IMR-90 (cell line): ENCODE data around the gene GNG2.
A peak's percentile ranks its signal among the peaks of the same experiment; 100 is the strongest.

Source experiments
- CEBPB ChIP-seq: IDR thresholded peaks from 2 replicates; pipeline ENCODE4 v1.6.1; 2012; ENCODE audit warnings: low read depth, low read length, improper control_type of control experiment
- CHD1 ChIP-seq: IDR thresholded peaks from 2 replicates; pipeline ENCODE4 v1.6.1; 2012; ENCODE audit warnings: low read depth, low read length, improper control_type of control experiment
- CTCF ChIP-seq: conservative IDR thresholded peaks from 2 replicates; pipeline ENCODE4 v1.5.1; 2012; ENCODE audit warnings: mild to moderate bottlenecking, low read depth, low read length, improper control_type of control experiment
- MAFK ChIP-seq: IDR thresholded peaks from 2 replicates; pipeline ENCODE4 v1.6.1; 2012; ENCODE audit warnings: low read depth, low read length, improper control_type of control experiment
- POLR2A ChIP-seq: IDR thresholded peaks from 2 replicates; pipeline ENCODE4 v1.6.1; 2012; ENCODE audit warnings: mild to moderate bottlenecking, low read depth, low read length
- RAD21 ChIP-seq: IDR thresholded peaks from 2 replicates; pipeline ENCODE4 v1.6.1; 2012; ENCODE audit warnings: low read length, improper control_type of control experiment
- RFX5 ChIP-seq: IDR thresholded peaks from 2 replicates; pipeline ENCODE4 v1.8.0; 2012; ENCODE audit warnings: low read depth, mild to moderate bottlenecking, low read length, moderate library complexity

GRCh38 chr14:51845811-51846210 lies 14.6 kb upstream of the GNG2 start:
- TF ChIP-seq CTCF (no peak), POLR2A (no peak), CEBPB (peak; percentile 72), RAD21 (no peak), CHD1 (no peak), RFX5 (no peak), MAFK (no peak)
